Uterus (tissue), 4 donors: Measurements from ENCODE around the gene TSTD2. TPM values are rescaled to one million over a fixed set of nuclear protein-coding genes. Genes with fewer than 3 reads are reported as not detected.

Source experiments
- DNase-seq, 2 donors: peaks; one replicate each; pipeline ENCODE4 v3.0.0-alpha.2; 2019 to 2020
- H3K27ac ChIP-seq, 2 donors: fragments of 200-600 bp; sonication (generic); 1 replicate in 1 of 2; 2 replicates in 1 of 2; pipeline ENCODE4 v1.5.1; 2016 to 2018
- H3K27me3 ChIP-seq, 2 donors: fragments of 200-600 bp; sonication (generic); one replicate each; pipeline ENCODE4 v1.5.1; 2018 to 2019; ENCODE audit warnings: control low read depth in 1 of 2
- H3K36me3 ChIP-seq, 2 donors: fragments of 200-600 bp; sonication (generic); one replicate each; pipeline ENCODE4 v1.5.1; 2019; ENCODE audit warnings: control low read depth in 1 of 2
- H3K4me1 ChIP-seq, 2 donors: fragments of 200-600 bp; sonication (generic); one replicate each; pipeline ENCODE4 v1.5.1; 2018 to 2019; ENCODE audit warnings: control low read depth in 1 of 2
- H3K4me3 ChIP-seq, 2 donors: fragments of 200-600 bp; sonication (generic); 1 replicate in 1 of 2; 2 replicates in 1 of 2; pipeline ENCODE4 v1.5.1; 2018 to 2019; ENCODE audit warnings: mild to moderate bottlenecking in 1 of 2
- H3K9me3 ChIP-seq, 2 donors: fragments of 200-600 bp; sonication (generic); one replicate each; pipeline ENCODE4 v1.5.1; 2019; ENCODE audit warnings: control low read depth in 1 of 2
- POLR2A ChIP-seq, 2 donors: fragments of 450-650 bp; IDR thresholded peaks; one replicate each; pipeline ENCODE4 v1.6.1; 2016; ENCODE audit warnings: antibody characterized with exemption in 2 of 2, mild to moderate bottlenecking in 1 of 2, moderate library complexity in 1 of 2
- intact Hi-C: fragments of 100-400 bp; cut with DNase I; formaldehyde crosslinking; loops from one replicate; pipeline ENCODE4 v1.15.1; 2023; ENCODE audit warnings: low total_unique reads
- total RNA-seq, 4 donors: library from RNA; depleted of rRNA in 3 of 4; stranded (reverse); fragments of >200 nt in 3 of 4; gene quantifications; one replicate each; pipeline versions ENCODE4 v1.1.0 to v1.2.4, GENCODE V29; 2014 to 2023
- TF ChIP-seq, protein P1 (sequence below), 4 experiments: fragments of 200-600 bp in 2 of 4; fragments of 450-650 bp in 2 of 4; sonication (generic) in 2 of 4; IDR thresholded peaks; one replicate each; pipeline ENCODE4 v1.5.1; 2016 to 2019; ENCODE audit warnings: antibody characterized with exemption in 4 of 4, mild to moderate bottlenecking in 2 of 4, moderate library complexity in 1 of 4
- donor health status: DM: yes; HTN: yes; CAD: no.

Gene TSTD2
- total RNA-seq, 4 donors from 2014 or later, result 9.0 to 35.8 (median 28.2) TPM

DNA sequence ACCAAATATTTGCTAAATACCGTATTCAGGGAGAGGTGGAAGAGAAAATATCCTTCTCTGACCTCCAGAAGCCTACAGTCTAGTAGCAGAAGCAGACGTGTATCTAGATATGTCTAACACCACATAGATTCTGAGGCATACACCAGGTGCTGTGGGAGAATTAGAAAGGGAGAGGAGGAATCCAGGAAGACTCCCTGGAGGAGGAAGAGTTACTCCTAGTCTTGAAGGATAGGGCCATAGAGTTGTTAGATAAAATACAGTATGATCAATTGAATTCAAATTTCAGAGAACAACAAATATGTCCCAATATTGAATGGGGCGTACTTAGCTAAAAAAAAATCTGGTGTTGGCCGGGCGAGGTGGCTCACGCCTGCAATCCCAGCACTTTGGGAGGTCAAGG is 73.0 kb downstream of the TSTD2 start:
- Histone ChIP-seq H3K27me3 (no peaks in the 10 kb centered on the region), H3K4me3 (no peak overlapping the region), H3K9me3 (no peaks in the 10 kb centered on the region), H3K36me3 (no peaks in the 10 kb centered on the region), H3K4me1 (peaks cover 15 to 26% of the 10 kb centered on the region in 2 donors), H3K27ac (peak overlapping the region; percentile 93 to 98)
- DNase-seq, result peak in 1 of 2 donors; percentile 7
- TF ChIP-seq, protein P1, sequence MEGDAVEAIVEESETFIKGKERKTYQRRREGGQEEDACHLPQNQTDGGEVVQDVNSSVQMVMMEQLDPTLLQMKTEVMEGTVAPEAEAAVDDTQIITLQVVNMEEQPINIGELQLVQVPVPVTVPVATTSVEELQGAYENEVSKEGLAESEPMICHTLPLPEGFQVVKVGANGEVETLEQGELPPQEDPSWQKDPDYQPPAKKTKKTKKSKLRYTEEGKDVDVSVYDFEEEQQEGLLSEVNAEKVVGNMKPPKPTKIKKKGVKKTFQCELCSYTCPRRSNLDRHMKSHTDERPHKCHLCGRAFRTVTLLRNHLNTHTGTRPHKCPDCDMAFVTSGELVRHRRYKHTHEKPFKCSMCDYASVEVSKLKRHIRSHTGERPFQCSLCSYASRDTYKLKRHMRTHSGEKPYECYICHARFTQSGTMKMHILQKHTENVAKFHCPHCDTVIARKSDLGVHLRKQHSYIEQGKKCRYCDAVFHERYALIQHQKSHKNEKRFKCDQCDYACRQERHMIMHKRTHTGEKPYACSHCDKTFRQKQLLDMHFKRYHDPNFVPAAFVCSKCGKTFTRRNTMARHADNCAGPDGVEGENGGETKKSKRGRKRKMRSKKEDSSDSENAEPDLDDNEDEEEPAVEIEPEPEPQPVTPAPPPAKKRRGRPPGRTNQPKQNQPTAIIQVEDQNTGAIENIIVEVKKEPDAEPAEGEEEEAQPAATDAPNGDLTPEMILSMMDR (IDR thresholded peaks at IDR 0.05), result no peak
- no peak for TF ChIP-seq POLR2A (IDR thresholded peaks at IDR 0.05)
- intact Hi-C loops, result no loop called here

DNA sequence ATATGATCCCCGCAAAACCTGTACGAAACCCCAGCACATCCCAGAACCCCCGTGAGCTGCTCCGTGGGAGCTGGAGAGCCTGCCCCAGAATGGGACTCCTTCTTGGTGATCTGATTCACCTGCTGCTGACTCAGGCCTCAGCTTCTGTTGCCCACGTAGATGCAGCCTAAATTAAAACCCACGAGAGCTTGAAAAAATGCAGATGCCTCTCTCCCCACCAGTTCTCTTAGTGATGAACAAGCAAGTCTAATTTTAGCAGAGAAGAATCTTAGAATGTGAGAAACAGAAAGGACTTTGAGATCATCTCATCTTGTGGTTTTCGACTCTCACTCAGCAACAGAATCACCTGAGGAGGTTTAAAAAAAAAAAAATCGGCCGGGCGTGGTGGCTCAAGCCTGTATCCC is 74.1 kb downstream of the TSTD2 start:
- Histone ChIP-seq H3K4me3 (no peak overlapping the region), H3K36me3 (no peaks in the 10 kb centered on the region), H3K4me1 (peaks cover 7 to 26% of the 10 kb centered on the region in 2 donors), H3K27ac (peak overlapping the region; percentile 93 to 98), H3K9me3 (no peaks in the 10 kb centered on the region), H3K27me3 (no peaks in the 10 kb centered on the region)
- intact Hi-C loops, result no loop called here
- TF ChIP-seq, protein P1 (IDR thresholded peaks at IDR 0.05), result no peak
- peak in 1 of 2 donors; percentile 36 for TF ChIP-seq POLR2A (IDR thresholded peaks at IDR 0.05)
- peak; percentile 65 to 83 for DNase-seq

DNA sequence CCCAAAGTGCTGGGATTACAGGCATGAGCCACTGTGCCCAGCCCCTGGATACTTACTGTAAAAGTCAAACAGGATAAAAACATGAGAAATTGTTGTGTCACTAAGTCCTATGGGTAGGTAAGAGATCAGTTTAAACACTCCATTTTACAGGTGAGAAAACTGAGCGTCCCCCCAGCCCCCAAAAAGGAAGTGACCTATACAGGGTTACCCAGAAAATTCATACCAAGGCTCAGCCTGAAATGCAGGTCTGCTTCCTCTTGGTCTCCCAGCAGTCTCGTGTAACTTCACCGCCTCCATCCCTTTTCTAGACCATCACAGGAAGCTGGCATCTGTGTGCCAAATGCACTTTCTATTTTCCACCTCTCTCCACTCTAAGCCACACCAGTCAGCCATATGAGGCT is 74.5 kb downstream of the TSTD2 start:
- Histone ChIP-seq H3K27ac (peak overlapping the region; percentile 93 to 98), H3K4me1 (peaks cover 7 to 25% of the 10 kb centered on the region in 2 donors), H3K36me3 (no peaks in the 10 kb centered on the region), H3K27me3 (no peaks in the 10 kb centered on the region), H3K4me3 (no peak overlapping the region), H3K9me3 (no peaks in the 10 kb centered on the region)
- DNase-seq, result no peak
- TF ChIP-seq, protein P1 (IDR thresholded peaks at IDR 0.05), result no peak
- TF ChIP-seq POLR2A (IDR thresholded peaks at IDR 0.05), result no peak
- intact Hi-C loops, result no loop called here

DNA sequence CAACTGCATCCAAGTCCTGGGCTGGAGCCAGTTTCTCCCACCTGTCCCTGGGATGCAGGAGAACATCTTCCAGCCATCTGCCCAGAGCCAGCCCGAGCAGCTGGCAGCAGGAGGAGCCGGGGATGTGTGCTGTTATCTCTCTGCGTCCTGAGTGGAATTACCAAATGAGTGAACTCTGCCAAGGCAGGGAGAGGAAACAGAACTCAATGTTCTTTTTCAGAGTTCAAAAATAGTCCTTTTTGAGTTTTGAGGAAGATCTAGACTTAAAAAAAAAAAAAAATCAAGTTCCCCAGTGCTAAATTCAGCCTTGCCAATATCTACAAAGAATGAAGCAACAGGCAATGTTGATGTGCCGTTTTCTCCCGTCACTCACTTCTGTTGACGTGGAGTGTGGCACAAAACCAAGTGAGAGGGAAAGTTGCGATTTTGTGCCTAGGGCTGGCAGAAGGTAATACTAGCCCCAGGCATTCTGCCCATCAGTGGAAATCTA is 75.5 kb downstream of the TSTD2 start:
- H3K4me1 ChIP-seq, result peaks cover 7 to 17% of the 10 kb centered on the region in 2 donors
- no peaks in the 10 kb centered on the region for H3K27me3 ChIP-seq
- peak overlapping the region; percentile 93 to 98 for H3K27ac ChIP-seq
- TF ChIP-seq POLR2A (IDR thresholded peaks at IDR 0.05), result peak; percentile 28 to 67
- TF ChIP-seq, protein P1 (IDR thresholded peaks at IDR 0.05), result peak in 1 of 4 experiments; percentile 4
- peak; percentile 82 to 92 for DNase-seq
- no peaks in the 10 kb centered on the region for H3K9me3 ChIP-seq
- no peaks in the 10 kb centered on the region for H3K36me3 ChIP-seq
- intact Hi-C loops, result no loop called here
- H3K4me3 ChIP-seq, result no peak overlapping the region

DNA sequence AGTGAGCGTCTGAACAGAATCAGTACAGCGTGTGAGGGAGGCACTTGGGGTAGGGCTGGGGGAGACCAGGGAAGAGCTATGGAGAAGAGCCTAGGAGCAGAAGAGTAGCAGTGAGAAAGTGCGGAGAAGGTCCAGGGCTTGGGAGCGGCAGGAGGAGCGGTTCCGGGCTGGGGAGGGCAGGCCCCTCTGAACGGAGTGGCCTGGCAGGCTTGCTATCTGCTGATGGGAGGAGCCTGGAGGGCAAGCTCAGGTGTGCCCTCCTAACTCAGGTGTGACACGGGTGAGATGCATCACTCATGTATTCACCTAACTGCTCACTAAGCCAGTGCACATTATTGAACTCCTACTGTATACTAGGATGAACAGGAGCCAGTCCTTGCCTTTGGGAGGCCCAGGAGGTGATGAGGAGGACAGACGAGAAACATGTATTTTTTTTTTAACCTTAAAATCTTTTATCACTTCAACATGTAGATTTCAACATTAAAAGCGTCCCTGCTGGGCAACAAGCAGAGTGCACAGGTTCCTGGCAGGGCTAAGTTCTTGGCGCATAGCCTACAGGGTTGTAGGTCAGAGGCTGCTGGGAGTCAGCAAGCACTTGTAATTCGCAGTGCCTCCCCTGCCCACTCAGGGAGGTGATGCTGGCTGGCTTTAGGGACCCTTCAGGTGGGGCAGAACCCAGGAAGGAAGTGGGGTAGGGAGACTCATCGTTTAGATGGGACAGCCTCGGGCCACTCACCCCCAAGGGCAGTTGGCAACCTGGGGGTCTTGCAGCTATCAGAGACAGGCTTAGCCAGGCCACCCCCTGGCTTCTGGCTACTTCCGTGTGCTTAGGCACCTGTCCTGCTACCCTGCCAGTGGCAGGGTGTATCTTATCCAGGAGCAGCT is 76.2 kb downstream of the TSTD2 start:
- H3K4me1 ChIP-seq, result peaks cover 7 to 17% of the 10 kb centered on the region in 2 donors
- H3K9me3 ChIP-seq, result no peaks in the 10 kb centered on the region
- intact Hi-C loops, result no loop called here
- TF ChIP-seq POLR2A (IDR thresholded peaks at IDR 0.05), result no peak
- TF ChIP-seq, protein P1 (IDR thresholded peaks at IDR 0.05), result peak in 1 of 4 experiments; percentile 6
- no peaks in the 10 kb centered on the region for H3K27me3 ChIP-seq
- no peak overlapping the region for H3K4me3 ChIP-seq
- DNase-seq, result peak; percentile 83 to 85
- no peaks in the 10 kb centered on the region for H3K36me3 ChIP-seq
- H3K27ac ChIP-seq, result peak overlapping the region; percentile 93 to 98
